IMR-90 (cell line): ENCODE data around the gene SCAMP2. TPM values are rescaled to one million over a fixed set of nuclear protein-coding genes. Genes with fewer than 3 reads are reported as not detected.
A peak's percentile ranks its signal among the peaks of the same experiment; 100 is the strongest.

Experiments
- ATAC-seq: fragments of 200-7000 bp; cut with Tn5 transposase; 2 replicates; pipeline ENCODE4 v1.9.1; 2020; ENCODE audit warnings: low read depth, mild to moderate bottlenecking, moderate library complexity
- BruUV-seq: library from RNA; stranded (reverse); fragments of 400-500 nt; replicated peaks from 2 replicates; lab custom pipeline; 2021; lab: Mats Ljungman, UMichigan
- CTCF ChIA-PET: fragments of 300-600 bp; formaldehyde crosslinking; extraction: SDS; loops from one replicate; lab custom pipeline; 2021; ENCODE audit warnings: antibody characterized with exemption; lab: Yijun Ruan, JAX
- POLR2A ChIA-PET: fragments of 300-600 bp; sonication (Branson Sonifier 250); formaldehyde crosslinking; loops from one replicate; lab custom pipeline; 2022; ENCODE audit warnings: antibody characterized with exemption; ENCODE audit not compliant: unreplicated experiment; lab: Charles Lee
- DNase-seq: peaks from one replicate; pipeline ENCODE4 v3.0.0; 2013
- H2AFZ ChIP-seq: replicated peaks from 2 replicates; pipeline ENCODE3; 2013; ENCODE audit warnings: low read length, mild to moderate bottlenecking; ENCODE audit not compliant: poor library complexity
- H2AK5ac ChIP-seq: 2 replicates; pipeline ENCODE4 v1.6.1; 2013; ENCODE audit warnings: low read depth, low read length, inconsistent platforms
- H2AK9ac ChIP-seq: replicated peaks from 2 replicates; pipeline ENCODE3; 2013; ENCODE audit warnings: mild to moderate bottlenecking, low read depth, low read length, moderate library complexity; ENCODE audit not compliant: poor library complexity
- H2BK120ac ChIP-seq: 2 replicates; pipeline ENCODE4 v1.6.1; 2013; ENCODE audit warnings: low read depth, low read length, inconsistent platforms
- H2BK15ac ChIP-seq: 3 replicates; pipeline ENCODE4 v1.6.1; 2013; ENCODE audit warnings: low read depth, low read length, inconsistent platforms
- H2BK20ac ChIP-seq: 2 replicates; pipeline ENCODE4 v1.6.1; 2013; ENCODE audit warnings: low read depth, mild to moderate bottlenecking, inconsistent platforms, low read length, moderate library complexity
- H2BK5ac ChIP-seq: 2 replicates; pipeline ENCODE4 v1.6.1; 2013; ENCODE audit warnings: mild to moderate bottlenecking, low read depth, low read length, inconsistent platforms; ENCODE audit not compliant: poor library complexity, severe bottlenecking
- H3K14ac ChIP-seq: replicated peaks from 2 replicates; pipeline ENCODE4 v1.6.1; 2013; ENCODE audit warnings: low read depth, low read length, inconsistent platforms
- H3K18ac ChIP-seq: 2 replicates; pipeline ENCODE4 v1.6.1; 2013; ENCODE audit warnings: low read depth, low read length, control low read depth
- H3K23ac ChIP-seq: 2 replicates; pipeline ENCODE4 v1.6.1; 2013; ENCODE audit warnings: low read depth, low read length, inconsistent platforms
- H3K27ac ChIP-seq: 2 replicates; pipeline ENCODE4 v1.5.1; 2013; ENCODE audit warnings: mild to moderate bottlenecking, control low read depth, low read length; ENCODE audit not compliant: insufficient read depth
- H3K27me3 ChIP-seq: 2 replicates; pipeline ENCODE4 v1.6.1; 2013; ENCODE audit warnings: low read length; ENCODE audit not compliant: control insufficient read depth, insufficient read depth
- H3K36me3 ChIP-seq: 2 replicates; pipeline ENCODE4 v1.6.1; 2013; ENCODE audit warnings: low read length, mixed read lengths; ENCODE audit not compliant: control insufficient read depth, insufficient read depth
- H3K4ac ChIP-seq: 2 replicates; pipeline ENCODE4 v1.6.1; 2013; ENCODE audit warnings: low read depth, low read length, inconsistent platforms
- H3K4me1 ChIP-seq: 2 replicates; pipeline ENCODE4 v1.6.1; 2013; ENCODE audit warnings: low read length, mixed read lengths; ENCODE audit not compliant: control insufficient read depth, insufficient read depth
- H3K4me2 ChIP-seq: 2 replicates; pipeline ENCODE4 v1.6.1; 2013; ENCODE audit warnings: low read depth, mild to moderate bottlenecking, control low read depth, low read length, moderate library complexity
- H3K4me3 ChIP-seq: 2 replicates; pipeline ENCODE4 v1.5.1; 2013; ENCODE audit warnings: low read depth, mild to moderate bottlenecking, control low read depth, low read length, moderate library complexity; ENCODE audit not compliant: insufficient read depth
- H3K56ac ChIP-seq: 2 replicates; pipeline ENCODE4 v1.6.1; 2013; ENCODE audit warnings: low read length, inconsistent platforms; ENCODE audit not compliant: insufficient read depth; ENCODE audit errors: extremely low read depth
- H3K79me1 ChIP-seq, 2 experiments: 2 replicates each; pipeline ENCODE4 v1.6.1; 2013; ENCODE audit warnings: low read length in 2 of 2, inconsistent platforms in 1 of 2, low read depth in 1 of 2
- H3K9ac ChIP-seq: 2 replicates; pipeline ENCODE4 v1.6.1; 2013; ENCODE audit warnings: low read depth, low read length, control low read depth
- H3K9me1 ChIP-seq: 2 replicates; pipeline ENCODE4 v1.6.1; 2013; ENCODE audit warnings: low read length, inconsistent platforms; ENCODE audit not compliant: insufficient read depth
- H3K9me3 ChIP-seq: 2 replicates; pipeline ENCODE4 v1.6.1; 2013; ENCODE audit warnings: low read length; ENCODE audit not compliant: control insufficient read depth, insufficient read depth
- H4K20me1 ChIP-seq: 2 replicates; pipeline ENCODE4 v1.6.1; 2013; ENCODE audit warnings: low read length, inconsistent platforms; ENCODE audit not compliant: insufficient read depth
- H4K5ac ChIP-seq: 2 replicates; pipeline ENCODE4 v1.6.1; 2013; ENCODE audit warnings: mild to moderate bottlenecking, low read depth, low read length, control low read depth
- H4K8ac ChIP-seq, 2 experiments: 2 replicates each; pipeline ENCODE4 v1.6.1; 2013; ENCODE audit warnings: low read depth in 2 of 2, low read length in 2 of 2, control low read depth in 1 of 2, inconsistent platforms in 1 of 2
- H4K91ac ChIP-seq: 2 replicates; pipeline ENCODE4 v1.6.1; 2013; ENCODE audit warnings: low read depth, low read length, inconsistent platforms; ENCODE audit not compliant: insufficient read depth
- CEBPB ChIP-seq: IDR thresholded peaks from 2 replicates; pipeline ENCODE4 v1.6.1; 2012; ENCODE audit warnings: low read depth, low read length, improper control_type of control experiment
- MAFK ChIP-seq: IDR thresholded peaks from 2 replicates; pipeline ENCODE4 v1.6.1; 2012; ENCODE audit warnings: low read depth, low read length, improper control_type of control experiment
- MAZ ChIP-seq: IDR thresholded peaks from 2 replicates; pipeline ENCODE4 v1.6.1; 2012; ENCODE audit warnings: low read depth, mild to moderate bottlenecking, low read length, improper control_type of control experiment, moderate library complexity, borderline replicate concordance
- MXI1 ChIP-seq: IDR thresholded peaks from 2 replicates; pipeline ENCODE4 v1.6.1; 2012; ENCODE audit warnings: low read depth, mild to moderate bottlenecking, low read length, moderate library complexity, borderline replicate concordance
- NFE2L2 ChIP-seq: fragments of 150-350 bp; IDR thresholded peaks from 2 replicates; pipeline ENCODE4 v1.6.1; 2016; ENCODE audit warnings: low read depth, mild to moderate bottlenecking, low read length
- RAD21 ChIP-seq: IDR thresholded peaks from 2 replicates; pipeline ENCODE4 v1.6.1; 2012; ENCODE audit warnings: low read length, improper control_type of control experiment
- RFX5 ChIP-seq: IDR thresholded peaks from 2 replicates; pipeline ENCODE4 v1.8.0; 2012; ENCODE audit warnings: low read depth, mild to moderate bottlenecking, low read length, moderate library complexity
- SMC3 ChIP-seq: fragments of 150-350 bp; IDR thresholded peaks from 2 replicates; pipeline ENCODE4 v1.6.1; 2016; ENCODE audit warnings: low read depth, mild to moderate bottlenecking, antibody characterized with exemption, low read length, moderate library complexity
- WGBS, 2 experiments: methylation state at CpG; one replicate each; pipeline versions ENCODE4 v1.1.5 to v1.1.7; 2013; ENCODE audit warnings: missing lambda C conversion rate in 2 of 2; ENCODE audit not compliant: insufficient read length in 1 of 2; ENCODE audit errors: extremely low coverage in 2 of 2; 5-methylcytosine and 5-hydroxymethylcytosine counted together
- dilution Hi-C: fragments of 300-500 bp; cut with HindIII; formaldehyde crosslinking; loops from one replicate; pipeline ENCODE4 v1.14.3; 2018; ENCODE audit warnings: low sequenced_read_pairs; ENCODE audit not compliant: unreplicated experiment
- in situ Hi-C: fragments of 300-500 bp; cut with MboI; formaldehyde crosslinking; loops from 3 replicates; pipeline ENCODE4 v1.14.3; 2019; ENCODE audit warnings: low sequenced_read_pairs, inconsistent platforms, mixed read lengths
- intact Hi-C: fragments of 100-400 bp; cut with micrococcal nuclease; formaldehyde crosslinking; loops from 2 replicates; pipeline ENCODE4 v1.10.0; 2022
- polyA plus RNA-seq, 3 experiments: library from polyadenylated mRNA; depleted of rRNA; stranded (reverse); fragments of >200 nt; gene quantifications; 2 replicates each; pipeline ENCODE4 v1.2.3, GENCODE V29; 2012; ENCODE audit warnings: low replicate concordance in 1 of 3
- total RNA-seq: library from RNA; depleted of rRNA; stranded (reverse); fragments of >200 nt; gene quantifications from 2 replicates; pipeline ENCODE4 v1.2.3, GENCODE V29; 2012
- TF ChIP-seq, protein P1 (sequence below): fragments of 150-350 bp; IDR thresholded peaks from 2 replicates; pipeline ENCODE4 v1.6.1; 2017; ENCODE audit warnings: mild to moderate bottlenecking, antibody characterized with exemption, low read length, low read depth

The SCAMP2 gene
- total and polyA plus RNA-seq, 2 of the 4 experiments (the other 2 are of a cell fraction): 25.8 to 111 TPM

DNA sequence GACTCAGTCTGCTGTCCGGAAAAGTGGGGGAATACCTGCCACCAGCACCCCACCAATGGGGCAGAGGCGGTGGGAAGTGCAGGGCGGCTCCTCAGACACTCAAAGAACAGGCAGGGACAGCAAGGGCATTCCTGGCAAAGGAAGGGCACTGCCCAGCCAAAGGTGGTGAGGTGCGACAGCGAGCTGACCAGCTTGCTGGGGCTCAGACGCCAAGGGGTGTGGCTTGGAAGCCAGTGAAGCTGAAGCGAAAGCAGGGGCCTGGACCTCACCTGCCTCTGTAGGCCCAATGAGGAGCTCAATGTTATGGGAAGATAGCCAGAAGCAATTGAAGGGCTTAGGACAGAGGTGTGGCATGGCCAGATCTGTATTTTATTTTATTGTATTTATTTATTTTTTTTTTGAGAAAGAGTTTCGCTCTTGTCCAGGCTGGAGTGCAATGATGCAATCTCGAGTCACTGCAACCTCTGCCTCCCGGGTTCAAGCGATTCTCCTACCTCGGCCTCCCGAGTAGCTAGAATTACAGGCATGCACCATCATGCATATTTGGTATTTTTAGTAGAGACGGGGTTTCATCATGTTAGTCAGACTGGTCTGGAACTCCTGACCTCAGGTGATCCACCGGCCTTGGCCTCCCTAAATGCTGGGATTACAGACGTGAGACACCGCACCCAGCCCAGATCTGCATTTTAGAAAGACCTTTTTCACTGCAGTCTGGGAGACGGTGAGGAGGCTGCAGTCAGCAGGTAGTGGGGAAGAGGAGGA is 64.9 kb downstream of the SCAMP2 start:
- Histone ChIP-seq H3K9ac (no peak overlapping the region), H3K27ac (no peak overlapping the region), H3K4me3 (no peak overlapping the region), H2BK20ac (no peak overlapping the region), H2AK9ac (peak overlapping the region; percentile 33), H3K4me2 (no peak overlapping the region), H2BK120ac (no peak overlapping the region), H3K9me3 (no peaks in the 10 kb centered on the region), H2BK5ac (no peak overlapping the region), H2AK5ac (peak overlapping the region; percentile 39; the same call in 1 of the 2 replicates), H3K18ac (no peak overlapping the region), H4K91ac (no peak overlapping the region), H3K36me3 (peaks cover 6% of the 10 kb centered on the region), H2AFZ (no peak overlapping the region), H3K27me3 (peaks cover 2% of the 10 kb centered on the region; the same call in 1 of the 2 replicates), H3K14ac (no peak overlapping the region), H3K23ac (no peak overlapping the region), H4K20me1 (peaks cover 5% of the 10 kb centered on the region; the same call in 1 of the 2 replicates), H3K9me1 (peaks cover 5% of the 10 kb centered on the region), H3K56ac (no peak overlapping the region), H3K4me1 (no peaks in the 10 kb centered on the region), H2BK15ac (no peak overlapping the region), H4K8ac (no peak overlapping the region), H3K4ac (0 out of 2 replicates have a peak overlapping the region, but pooled peaks have one; percentile 25), H4K5ac (no peak overlapping the region), H3K79me1 (no peaks in the 10 kb centered on the region; a peak in 1 of 4 replicates)
- ATAC-seq (no peak), DNase-seq (peak; percentile 15)
- dilution Hi-C loops: no loop called here
- ChIA-PET POLR2A (no interaction called here), CTCF (no interaction called here)
- BruUV-seq: no TSS peak
- TF ChIP-seq SMC3 (no peak), RFX5 (no peak), RAD21 (no peak), MAZ (no peak), MAFK (no peak), MXI1 (no peak), NFE2L2 (no peak), CEBPB (peak; percentile 63)
- TF ChIP-seq, protein P1, sequence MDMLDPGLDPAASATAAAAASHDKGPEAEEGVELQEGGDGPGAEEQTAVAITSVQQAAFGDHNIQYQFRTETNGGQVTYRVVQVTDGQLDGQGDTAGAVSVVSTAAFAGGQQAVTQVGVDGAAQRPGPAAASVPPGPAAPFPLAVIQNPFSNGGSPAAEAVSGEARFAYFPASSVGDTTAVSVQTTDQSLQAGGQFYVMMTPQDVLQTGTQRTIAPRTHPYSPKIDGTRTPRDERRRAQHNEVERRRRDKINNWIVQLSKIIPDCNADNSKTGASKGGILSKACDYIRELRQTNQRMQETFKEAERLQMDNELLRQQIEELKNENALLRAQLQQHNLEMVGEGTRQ: no peak
- in situ Hi-C loops: no loop called here
- 72% methylated on average over 2 of the region's 18 CpGs; no CpG with 5 or more reads in 1 of the 2 experiments for WGBS, 2 experiments
- intact Hi-C loops: no loop called here
